Panc1 (cell line): ENCODE measurements around the gene ABTB2. TPM values are rescaled to one million over a fixed set of nuclear protein-coding genes. Genes with fewer than 3 reads are reported as not detected.

Source experiments
- ATAC-seq: fragments of 200-7000 bp; cut with Tn5 transposase; 2 replicates; pipeline ENCODE4 v1.9.1; 2020; ENCODE audit warnings: mild to moderate bottlenecking, moderate library complexity
- BruUV-seq: library from RNA; stranded (reverse); fragments of 400-500 nt; replicated peaks from 2 replicates; lab custom pipeline; 2021; lab: Mats Ljungman, UMichigan
- CTCF ChIA-PET: fragments of 300-600 bp; sonication (Branson Sonifier 250); formaldehyde crosslinking; loops from one replicate; lab custom pipeline; 2022; ENCODE audit warnings: antibody characterized with exemption; lab: Charles Lee
- POLR2A ChIA-PET: fragments of 300-600 bp; sonication (Branson Sonifier 250); formaldehyde crosslinking; loops from one replicate; lab custom pipeline; 2022; ENCODE audit warnings: antibody characterized with exemption; lab: Charles Lee
- DNase-seq: peaks from one replicate; pipeline ENCODE4 v3.0.0-alpha.2; 2010; ENCODE audit warnings: low read depth, low spot score
- H3K27ac ChIP-seq: 2 replicates; pipeline ENCODE4 v1.5.1; 2011; ENCODE audit warnings: mild to moderate bottlenecking, low read length, inconsistent platforms
- H3K27me3 ChIP-seq: fragments of 200-500 bp; sonication (Bioruptor generic); 2 replicates; pipeline ENCODE4 v1.6.0; 2014; ENCODE audit warnings: low read length, inconsistent platforms; ENCODE audit not compliant: control insufficient read depth, insufficient read depth
- H3K36me3 ChIP-seq: fragments of 200-500 bp; sonication (Bioruptor generic); 2 replicates; pipeline ENCODE4 v1.5.1; 2014; ENCODE audit warnings: inconsistent platforms, mild to moderate bottlenecking, low read length, moderate library complexity; ENCODE audit not compliant: control insufficient read depth, insufficient read depth
- H3K4me1 ChIP-seq: 2 replicates; pipeline ENCODE4 v1.5.1; 2011; ENCODE audit warnings: inconsistent platforms, mild to moderate bottlenecking, low read length, moderate library complexity; ENCODE audit not compliant: control insufficient read depth, insufficient read depth
- H3K4me3 ChIP-seq, 2 experiments: 2 replicates each; pipeline ENCODE4 v1.5.1; 2011 to 2012; ENCODE audit warnings: low read depth in 2 of 2, low read length in 2 of 2, mild to moderate bottlenecking in 2 of 2, inconsistent platforms in 1 of 2, moderate library complexity in 1 of 2
- H3K9me3 ChIP-seq: fragments of 200-500 bp; sonication (Bioruptor generic); 2 replicates; pipeline ENCODE4 v1.5.1; 2014; ENCODE audit warnings: low read depth, mild to moderate bottlenecking, inconsistent platforms, low read length, moderate library complexity; ENCODE audit not compliant: control insufficient read depth, insufficient read depth
- POLR2AphosphoS5 ChIP-seq: IDR thresholded peaks from 2 replicates; pipeline ENCODE4 v1.6.1; 2012; ENCODE audit warnings: mild to moderate bottlenecking, low read depth, low read length, moderate library complexity
- SIN3A ChIP-seq: IDR thresholded peaks from 2 replicates; pipeline ENCODE4 v1.6.1; 2012; ENCODE audit warnings: low read depth, mild to moderate bottlenecking, low read length, moderate library complexity, borderline replicate concordance; ENCODE audit not compliant: insufficient read depth
- TCF7L2 ChIP-seq: IDR thresholded peaks from 2 replicates; pipeline ENCODE4 v1.6.1; 2011; ENCODE audit warnings: mild to moderate bottlenecking, low read depth, low read length, inconsistent platforms
- in situ Hi-C: cut with HindIII; loops from 2 replicates; pipeline ENCODE4 v1.10.0; 2016; ENCODE audit warnings: low sequenced_read_pairs, low pct_unique_long_range_greater_than_20kb
- intact Hi-C: fragments of 100-400 bp; cut with micrococcal nuclease; formaldehyde crosslinking; loops from one replicate; pipeline ENCODE4 v1.10.0; 2022; ENCODE audit not compliant: unreplicated experiment
- total RNA-seq: library from RNA; stranded (reverse); gene quantifications from one replicate; pipeline ENCODE4 v1.2.1, GENCODE V29; 2021; ENCODE audit not compliant: unreplicated experiment
- TF ChIP-seq, protein P1 (sequence below): fragments of 450-650 bp; IDR thresholded peaks from 2 replicates; pipeline ENCODE4 v1.5.1; 2017; ENCODE audit warnings: mild to moderate bottlenecking
- TF ChIP-seq, protein P2 (sequence below), 2 experiments: IDR thresholded peaks; 2 replicates each; pipeline ENCODE4 v1.6.1; 2011 to 2012; ENCODE audit warnings: low read depth in 2 of 2, control low read depth in 1 of 2, low read length in 1 of 2, mild to moderate bottlenecking in 1 of 2, moderate library complexity in 1 of 2; ENCODE audit not compliant: insufficient read depth in 1 of 2

ABTB2 gene
- total RNA-seq, 1 experiment from 2014 or later, result 22.7 TPM

DNA sequence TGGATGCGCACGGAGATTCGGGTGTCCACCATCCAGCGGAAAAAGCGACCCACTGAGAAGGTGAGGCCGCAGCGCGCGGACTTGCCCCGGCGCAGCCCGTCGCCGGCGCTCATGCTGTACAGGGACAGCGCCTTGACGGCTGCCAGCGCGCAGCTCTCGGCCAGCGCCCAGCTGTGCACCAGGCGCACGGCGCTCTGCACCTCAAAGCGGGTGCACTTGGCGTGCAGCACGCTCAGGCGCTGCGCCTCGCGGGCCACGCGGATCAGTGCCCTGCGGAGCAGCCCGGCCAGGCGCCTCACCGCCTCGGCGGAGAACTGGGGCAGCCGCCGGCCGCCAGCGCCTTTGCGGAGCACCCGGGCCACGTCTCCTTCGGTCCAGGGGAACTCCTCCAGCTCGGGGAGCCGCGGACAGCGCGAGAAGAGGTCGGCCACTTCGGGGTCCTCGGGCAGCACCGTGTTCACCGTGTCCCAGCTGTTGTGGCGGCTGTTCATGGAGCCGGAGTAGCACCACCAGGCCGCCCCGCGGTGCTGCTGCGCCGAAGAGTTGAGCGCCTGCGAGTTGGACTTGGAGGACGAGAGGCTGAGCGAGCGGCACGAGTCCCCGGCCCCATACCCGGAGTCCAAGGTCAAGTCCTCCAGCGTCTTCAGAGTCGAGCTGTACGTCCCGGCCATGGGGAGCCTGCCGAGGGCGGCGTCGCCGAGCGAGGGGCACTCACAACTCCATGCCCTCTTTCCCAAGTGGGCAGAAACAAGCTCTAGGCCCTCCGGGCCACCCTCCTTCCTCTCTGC is 703 bp downstream of the ABTB2 start:
- TSS peak; percentile 47 for BruUV-seq
- no peaks in the 10 kb centered on the region for H3K27me3 ChIP-seq
- H3K27ac ChIP-seq, result peak overlapping the region; percentile 76
- H3K9me3 ChIP-seq, result no peaks in the 10 kb centered on the region
- peaks cover 27% of the 10 kb centered on the region for H3K4me1 ChIP-seq
- no peaks in the 10 kb centered on the region for H3K36me3 ChIP-seq
- ATAC-seq (peak; percentile 37), DNase-seq (no peak)
- ChIA-PET CTCF (interaction anchor here (1.2 to 2.3 kb wide), 2 partner anchors 82 to 183 kb away, joined by 3 to 20 read pairs; no protein-coding TSS in a partner anchor), POLR2A (interaction anchor here (0.5 kb wide), 1 partner anchor 59 kb away, joined by 8 read pairs; no protein-coding TSS in a partner anchor)
- TF ChIP-seq, protein P1, sequence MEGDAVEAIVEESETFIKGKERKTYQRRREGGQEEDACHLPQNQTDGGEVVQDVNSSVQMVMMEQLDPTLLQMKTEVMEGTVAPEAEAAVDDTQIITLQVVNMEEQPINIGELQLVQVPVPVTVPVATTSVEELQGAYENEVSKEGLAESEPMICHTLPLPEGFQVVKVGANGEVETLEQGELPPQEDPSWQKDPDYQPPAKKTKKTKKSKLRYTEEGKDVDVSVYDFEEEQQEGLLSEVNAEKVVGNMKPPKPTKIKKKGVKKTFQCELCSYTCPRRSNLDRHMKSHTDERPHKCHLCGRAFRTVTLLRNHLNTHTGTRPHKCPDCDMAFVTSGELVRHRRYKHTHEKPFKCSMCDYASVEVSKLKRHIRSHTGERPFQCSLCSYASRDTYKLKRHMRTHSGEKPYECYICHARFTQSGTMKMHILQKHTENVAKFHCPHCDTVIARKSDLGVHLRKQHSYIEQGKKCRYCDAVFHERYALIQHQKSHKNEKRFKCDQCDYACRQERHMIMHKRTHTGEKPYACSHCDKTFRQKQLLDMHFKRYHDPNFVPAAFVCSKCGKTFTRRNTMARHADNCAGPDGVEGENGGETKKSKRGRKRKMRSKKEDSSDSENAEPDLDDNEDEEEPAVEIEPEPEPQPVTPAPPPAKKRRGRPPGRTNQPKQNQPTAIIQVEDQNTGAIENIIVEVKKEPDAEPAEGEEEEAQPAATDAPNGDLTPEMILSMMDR, result peak; percentile 36
- TF ChIP-seq TCF7L2 (no peak), SIN3A (0 out of 2 replicates have a peak, but pooled peaks have one; percentile 56)
- TF ChIP-seq, protein P2, sequence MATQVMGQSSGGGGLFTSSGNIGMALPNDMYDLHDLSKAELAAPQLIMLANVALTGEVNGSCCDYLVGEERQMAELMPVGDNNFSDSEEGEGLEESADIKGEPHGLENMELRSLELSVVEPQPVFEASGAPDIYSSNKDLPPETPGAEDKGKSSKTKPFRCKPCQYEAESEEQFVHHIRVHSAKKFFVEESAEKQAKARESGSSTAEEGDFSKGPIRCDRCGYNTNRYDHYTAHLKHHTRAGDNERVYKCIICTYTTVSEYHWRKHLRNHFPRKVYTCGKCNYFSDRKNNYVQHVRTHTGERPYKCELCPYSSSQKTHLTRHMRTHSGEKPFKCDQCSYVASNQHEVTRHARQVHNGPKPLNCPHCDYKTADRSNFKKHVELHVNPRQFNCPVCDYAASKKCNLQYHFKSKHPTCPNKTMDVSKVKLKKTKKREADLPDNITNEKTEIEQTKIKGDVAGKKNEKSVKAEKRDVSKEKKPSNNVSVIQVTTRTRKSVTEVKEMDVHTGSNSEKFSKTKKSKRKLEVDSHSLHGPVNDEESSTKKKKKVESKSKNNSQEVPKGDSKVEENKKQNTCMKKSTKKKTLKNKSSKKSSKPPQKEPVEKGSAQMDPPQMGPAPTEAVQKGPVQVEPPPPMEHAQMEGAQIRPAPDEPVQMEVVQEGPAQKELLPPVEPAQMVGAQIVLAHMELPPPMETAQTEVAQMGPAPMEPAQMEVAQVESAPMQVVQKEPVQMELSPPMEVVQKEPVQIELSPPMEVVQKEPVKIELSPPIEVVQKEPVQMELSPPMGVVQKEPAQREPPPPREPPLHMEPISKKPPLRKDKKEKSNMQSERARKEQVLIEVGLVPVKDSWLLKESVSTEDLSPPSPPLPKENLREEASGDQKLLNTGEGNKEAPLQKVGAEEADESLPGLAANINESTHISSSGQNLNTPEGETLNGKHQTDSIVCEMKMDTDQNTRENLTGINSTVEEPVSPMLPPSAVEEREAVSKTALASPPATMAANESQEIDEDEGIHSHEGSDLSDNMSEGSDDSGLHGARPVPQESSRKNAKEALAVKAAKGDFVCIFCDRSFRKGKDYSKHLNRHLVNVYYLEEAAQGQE (IDR thresholded peaks at IDR 0.05; ENCODE audit: insufficient read depth in 1 of 2, low read depth in 2 of 2, low read length in 1 of 2), result no peak
- intact Hi-C loops (loop anchor here (5.0 kb wide), 2 partner anchors 360 to 540 kb away; no protein-coding TSS in a partner anchor), in situ Hi-C loops (no loop called here)
- H3K4me3 ChIP-seq, result peak overlapping the region; percentile 54 to 80

DNA sequence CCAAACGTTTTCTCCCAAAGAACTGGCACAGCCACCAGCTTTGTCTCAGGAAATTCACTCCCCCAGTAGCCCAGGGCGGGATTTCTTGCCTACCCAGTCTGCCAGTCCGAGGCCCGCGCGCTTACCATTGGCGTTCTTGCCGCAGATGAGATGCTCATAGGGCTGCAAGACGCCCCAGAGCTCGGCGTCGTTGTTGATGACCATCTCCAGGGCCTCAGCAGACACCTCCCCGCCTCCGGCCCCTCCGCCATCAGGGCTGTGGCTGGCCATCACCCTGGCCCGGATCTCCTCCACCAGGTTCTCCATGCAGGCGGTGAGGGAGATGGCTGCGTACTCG is 1.3 kb downstream of the ABTB2 start:
- DNase-seq (no peak), ATAC-seq (peak; percentile 22)
- intact Hi-C loops (loop anchor here (5.0 kb wide), 2 partner anchors 359 to 541 kb away; no protein-coding TSS in a partner anchor), in situ Hi-C loops (no loop called here)
- no peaks in the 10 kb centered on the region for H3K9me3 ChIP-seq
- peak overlapping the region; percentile 76 for H3K27ac ChIP-seq
- H3K4me1 ChIP-seq, result peaks cover 27% of the 10 kb centered on the region
- H3K4me3 ChIP-seq, result peak overlapping the region; percentile 54 to 80
- CTCF ChIA-PET, result interaction anchor here (0.6 kb wide), 2 partner anchors 188 to 205 kb away, joined by 3 read pairs; no protein-coding TSS in a partner anchor
- H3K27me3 ChIP-seq, result no peaks in the 10 kb centered on the region
- no peaks in the 10 kb centered on the region for H3K36me3 ChIP-seq
- no TSS peak for BruUV-seq
- POLR2A ChIA-PET, result interaction anchor here (0.6 kb wide), 1 partner anchor 53 kb away, joined by 8 read pairs; no protein-coding TSS in a partner anchor
- TF ChIP-seq POLR2AphosphoS5, result no peak
- TF ChIP-seq, protein P1, result no peak
- TF ChIP-seq, protein P2 (IDR thresholded peaks at IDR 0.05; ENCODE audit: insufficient read depth in 1 of 2, low read depth in 2 of 2, low read length in 1 of 2), result 0 out of 4 replicates have a peak, but pooled peaks of 1 of the 2 experiments have one; percentile 7
- no peak for TF ChIP-seq SIN3A
- no peak for TF ChIP-seq TCF7L2
